H9 (cell line): ENCODE data around the gene KAZN. TPM values are rescaled to one million over a fixed set of nuclear protein-coding genes. Genes with fewer than 3 reads are reported as not detected.

Experiments
- DNase-seq: peaks from one replicate; pipeline ENCODE4 v3.0.0-alpha.2; 2017
- H2AFZ ChIP-seq: one replicate; pipeline ENCODE4 v1.6.1; 2013; ENCODE audit warnings: mild to moderate bottlenecking, low read length, control low read depth, moderate library complexity
- H2AK5ac ChIP-seq: 2 replicates; pipeline ENCODE4 v1.6.1; 2013; ENCODE audit warnings: low read length, control low read depth, mixed read lengths; ENCODE audit not compliant: insufficient read length
- H2BK120ac ChIP-seq: one replicate; pipeline ENCODE4 v1.6.1; 2013; ENCODE audit warnings: low read depth, mild to moderate bottlenecking, low read length, control low read depth, inconsistent platforms; ENCODE audit not compliant: poor library complexity, severe bottlenecking
- H2BK12ac ChIP-seq: 2 replicates; pipeline ENCODE4 v1.6.1; 2013; ENCODE audit warnings: low read length, control low read depth, mixed read lengths, low read depth; ENCODE audit not compliant: insufficient read length
- H2BK15ac ChIP-seq: 2 replicates; pipeline ENCODE4 v1.6.1; 2013; ENCODE audit warnings: low read depth, low read length, control low read depth
- H2BK20ac ChIP-seq: one replicate; pipeline ENCODE4 v1.6.1; 2013; ENCODE audit warnings: low read depth, mild to moderate bottlenecking, low read length, control low read depth, inconsistent platforms; ENCODE audit not compliant: poor library complexity, severe bottlenecking
- H2BK5ac ChIP-seq: 2 replicates; pipeline ENCODE4 v1.6.1; 2013; ENCODE audit warnings: low read length, control low read depth, mixed read lengths; ENCODE audit not compliant: insufficient read length
- H3K14ac ChIP-seq: 2 replicates; pipeline ENCODE4 v1.6.1; 2013; ENCODE audit warnings: low read length, control low read depth; ENCODE audit not compliant: insufficient read depth
- H3K18ac ChIP-seq: 2 replicates; pipeline ENCODE4 v1.6.1; 2013; ENCODE audit warnings: low read depth, mild to moderate bottlenecking, mixed read lengths, low read length, control low read depth; ENCODE audit not compliant: insufficient read length
- H3K23ac ChIP-seq: 2 replicates; pipeline ENCODE4 v1.6.1; 2013; ENCODE audit warnings: low read length, control low read depth, mixed read lengths, low read depth; ENCODE audit not compliant: insufficient read length
- H3K23me2 ChIP-seq: 2 replicates; pipeline ENCODE4 v1.6.1; 2013; ENCODE audit warnings: low read depth, mild to moderate bottlenecking, mixed read lengths, low read length, control low read depth; ENCODE audit not compliant: insufficient read length, poor library complexity, severe bottlenecking
- H3K27ac ChIP-seq: 2 replicates; pipeline ENCODE4 v1.5.1; 2013; ENCODE audit warnings: low read length, control low read depth, mixed read lengths, low read depth; ENCODE audit not compliant: insufficient read length
- H3K27me3 ChIP-seq: 2 replicates; pipeline ENCODE4 v1.6.1; 2013; ENCODE audit warnings: low read length, control low read depth, inconsistent platforms; ENCODE audit not compliant: insufficient read depth
- H3K4ac ChIP-seq: 2 replicates; pipeline ENCODE4 v1.6.1; 2013; ENCODE audit warnings: low read depth, mild to moderate bottlenecking, control low read depth, inconsistent platforms, low read length, moderate library complexity
- H3K4me1 ChIP-seq: 2 replicates; pipeline ENCODE4 v1.6.1; 2013; ENCODE audit warnings: low read length, control low read depth, inconsistent platforms; ENCODE audit not compliant: insufficient read depth
- H3K4me2 ChIP-seq: 2 replicates; pipeline ENCODE4 v1.6.1; 2013; ENCODE audit warnings: low read length, control low read depth, mixed read lengths; ENCODE audit not compliant: insufficient read length, insufficient read depth
- H3K56ac ChIP-seq: 2 replicates; pipeline ENCODE4 v1.6.1; 2013; ENCODE audit warnings: low read depth, mild to moderate bottlenecking, mixed read lengths, low read length, control low read depth; ENCODE audit not compliant: insufficient read length
- H3K79me1 ChIP-seq: 2 replicates; pipeline ENCODE4 v1.6.1; 2013; ENCODE audit warnings: low read depth, mild to moderate bottlenecking, moderate library complexity, low read length, control low read depth, inconsistent platforms; ENCODE audit not compliant: insufficient read depth, poor library complexity, severe bottlenecking
- H3K79me2 ChIP-seq: 2 replicates; pipeline ENCODE4 v1.6.1; 2013; ENCODE audit warnings: low read length, control low read depth, inconsistent platforms; ENCODE audit not compliant: insufficient read depth
- H3K9ac ChIP-seq: 2 replicates; pipeline ENCODE4 v1.6.1; 2013; ENCODE audit warnings: low read length, control low read depth, mixed read lengths; ENCODE audit not compliant: insufficient read length; ENCODE audit errors: extremely low read depth
- H3K9me3 ChIP-seq: one replicate; pipeline ENCODE4 v1.6.1; 2013; ENCODE audit warnings: low read depth, low read length, inconsistent platforms; ENCODE audit not compliant: control insufficient read depth
- H3T11ph ChIP-seq: one replicate; pipeline ENCODE4 v1.6.1; 2013; ENCODE audit warnings: mild to moderate bottlenecking, low read length, control low read depth, inconsistent platforms
- H4K20me1 ChIP-seq: one replicate; pipeline ENCODE4 v1.6.1; 2013; ENCODE audit not compliant: control insufficient read depth, insufficient read length, insufficient read depth
- H4K5ac ChIP-seq: 2 replicates; pipeline ENCODE4 v1.6.1; 2013; ENCODE audit warnings: low read depth, mild to moderate bottlenecking, mixed read lengths, low read length, control low read depth; ENCODE audit not compliant: insufficient read length
- H4K8ac ChIP-seq: replicated peaks from 2 replicates; pipeline ENCODE4 v1.6.1; 2013; ENCODE audit warnings: low read length, control low read depth, mixed read lengths, low read depth; ENCODE audit not compliant: insufficient read length
- H4K91ac ChIP-seq: 2 replicates; pipeline ENCODE4 v1.6.1; 2013; ENCODE audit warnings: low read depth, mild to moderate bottlenecking, moderate library complexity, mixed read lengths, low read length, control low read depth; ENCODE audit not compliant: insufficient read length
- H3K27ac Mint-ChIP-seq, 3 experiments: 2 replicates in 2 of 3; 3 replicates in 1 of 3; pipeline ENCODE4 v1.8.0; 2020 to 2021; ENCODE audit warnings: mixed read lengths in 3 of 3, mild to moderate bottlenecking in 1 of 3, moderate library complexity in 1 of 3
- H3K27me3 Mint-ChIP-seq: 2 replicates; pipeline ENCODE4 v1.8.0; 2021; ENCODE audit warnings: low read depth, mild to moderate bottlenecking, moderate library complexity, mixed read lengths
- H3K36me3 Mint-ChIP-seq, 3 experiments: 2 replicates in 2 of 3; 3 replicates in 1 of 3; pipeline ENCODE4 v1.8.0; 2020 to 2021; ENCODE audit warnings: low read depth in 3 of 3, mixed read lengths in 3 of 3; ENCODE audit not compliant: insufficient read depth in 1 of 3
- H3K4me1 Mint-ChIP-seq, 2 experiments: 2 replicates each; pipeline ENCODE4 v1.8.0; 2020; ENCODE audit warnings: mixed read lengths in 2 of 2
- H3K4me3 Mint-ChIP-seq, 2 experiments: 2 replicates in 1 of 2; 3 replicates in 1 of 2; pipeline ENCODE4 v1.8.0; 2020 to 2021; ENCODE audit warnings: mild to moderate bottlenecking in 2 of 2, mixed read lengths in 2 of 2, moderate library complexity in 1 of 2
- H3K9me3 Mint-ChIP-seq, 2 experiments: 2 replicates in 1 of 2; 3 replicates in 1 of 2; pipeline ENCODE4 v1.8.0; 2020; ENCODE audit warnings: mild to moderate bottlenecking in 2 of 2, mixed read lengths in 2 of 2, moderate library complexity in 1 of 2
- CTCF ChIP-seq: fragments of 200-600 bp; sonication (generic); conservative IDR thresholded peaks from 3 replicates; pipeline ENCODE4 v1.8.0; 2021; ENCODE audit warnings: antibody characterized with exemption, mild to moderate bottlenecking
- WGBS: extraction: QIAGEN DNeasy Blood & Tissue Kit; methylation state at CpG from one replicate; pipeline ENCODE4 v1.1.7; 2013; ENCODE audit warnings: missing lambda C conversion rate, low lambda C conversion rate, mixed read lengths; ENCODE audit not compliant: insufficient read length; ENCODE audit errors: extremely low coverage; 5-methylcytosine and 5-hydroxymethylcytosine counted together
- total RNA-seq: library from RNA; stranded (reverse); gene quantifications from 2 replicates; pipeline ENCODE4 v1.2.1, GENCODE V29; 2021

Gene KAZN
- total RNA-seq, 1 experiment from 2014 or later, result 7.6 TPM

- Histone ChIP-seq H3K14ac (no peak overlapping the region), H3K4me1 (peaks cover 8% of the 10 kb centered on the region; the same call in 1 of the 2 replicates), H3K23ac (no peak overlapping the region), H3K56ac (no peak overlapping the region), H3K4ac (no peak overlapping the region), H2BK5ac (no peak overlapping the region), H2BK20ac (no peak overlapping the region), H2AFZ (no peak overlapping the region), H3K9ac (no peak overlapping the region), H2BK12ac (no peak overlapping the region), H3K79me1 (no peaks in the 10 kb centered on the region), H4K91ac (no peak overlapping the region), H3T11ph (no peak overlapping the region), H4K5ac (no peak overlapping the region), H3K79me2 (no peaks in the 10 kb centered on the region), H3K9me3 (no peaks in the 10 kb centered on the region), H2BK15ac (no peak overlapping the region), H3K27me3 (no peaks in the 10 kb centered on the region), H4K8ac (no peak overlapping the region), H3K4me2 (no peak overlapping the region), H2AK5ac (no peak overlapping the region), H4K20me1 (no peaks in the 10 kb centered on the region), H3K27ac (no peak overlapping the region), H2BK120ac (no peak overlapping the region), H3K18ac (no peak overlapping the region), H3K23me2 (no peaks in the 10 kb centered on the region)
- no peak for TF ChIP-seq CTCF
- peaks cover 0 to 3% of the 10 kb centered on the region in 2 experiments; a peak in 1 of 5 replicates for H3K9me3 Mint-ChIP-seq
- no peak overlapping the region; a peak in 1 of 5 replicates for H3K4me3 Mint-ChIP-seq
- peaks cover 16% of the 10 kb centered on the region for H3K27me3 Mint-ChIP-seq
- DNase-seq, result no peak
- H3K36me3 Mint-ChIP-seq, result peaks cover 0 to 6% (median 0%) of the 10 kb centered on the region in 3 experiments; a peak in 1 of 7 replicates
- no CpG with 5 or more reads among the region's 1 CpG for WGBS
- H3K4me1 Mint-ChIP-seq, result peaks cover 47 to 53% of the 10 kb centered on the region in 2 experiments
- no peak overlapping the region for H3K27ac Mint-ChIP-seq
These were observed 126.8 kb downstream of the KAZN start for GRCh38 chr1:14725238-14725637.
